Activated CD4-positive, alpha-beta memory T cell treated with anti-CD3 and anti-CD28 coated beads, Interleukin-2, amount 10 ng/mL, durations not matched to agents 7 days and 5 days (primary cell): ENCODE measurements around the gene CDH8. TPM values are rescaled to one million over a fixed set of nuclear protein-coding genes. Genes with fewer than 3 reads are reported as not detected.

Experiments
- CTCF ChIA-PET: fragments of 350-600 bp; sonication (Branson Sonifier 250); formaldehyde crosslinking; loops from one replicate; lab custom pipeline; 2021; ENCODE audit warnings: antibody characterized with exemption, inconsistent platforms; lab: Charles Lee
- POLR2A ChIA-PET: fragments of 350-600 bp; sonication (Branson Sonifier 250); formaldehyde crosslinking; loops from one replicate; lab custom pipeline; 2021; ENCODE audit warnings: antibody characterized with exemption; lab: Charles Lee
- DNase-seq: peaks from one replicate; pipeline ENCODE4 v3.0.0-alpha.2; 2020
- H3K27ac Mint-ChIP-seq: one replicate; pipeline ENCODE4 v1.8.0; 2021; ENCODE audit warnings: mild to moderate bottlenecking, mixed read lengths
- H3K27me3 Mint-ChIP-seq: one replicate; pipeline ENCODE4 v1.8.0; 2021; ENCODE audit warnings: mixed read lengths
- H3K36me3 Mint-ChIP-seq: one replicate; pipeline ENCODE4 v1.8.0; 2021; ENCODE audit warnings: low read depth, mixed read lengths
- H3K4me1 Mint-ChIP-seq: one replicate; pipeline ENCODE4 v1.8.0; 2021; ENCODE audit warnings: mixed read lengths
- H3K4me3 Mint-ChIP-seq: one replicate; pipeline ENCODE4 v1.8.0; 2021; ENCODE audit warnings: mild to moderate bottlenecking, mixed read lengths
- H3K9me3 Mint-ChIP-seq: one replicate; pipeline ENCODE4 v1.8.0; 2021; ENCODE audit warnings: mixed read lengths
- total RNA-seq, 2 experiments: library from RNA; stranded (reverse); gene quantifications; one replicate each; pipeline ENCODE4 v1.2.3, GENCODE V29; 2021

The CDH8 gene
- total RNA-seq, 2 experiments from 2014 or later: not detected

DNA sequence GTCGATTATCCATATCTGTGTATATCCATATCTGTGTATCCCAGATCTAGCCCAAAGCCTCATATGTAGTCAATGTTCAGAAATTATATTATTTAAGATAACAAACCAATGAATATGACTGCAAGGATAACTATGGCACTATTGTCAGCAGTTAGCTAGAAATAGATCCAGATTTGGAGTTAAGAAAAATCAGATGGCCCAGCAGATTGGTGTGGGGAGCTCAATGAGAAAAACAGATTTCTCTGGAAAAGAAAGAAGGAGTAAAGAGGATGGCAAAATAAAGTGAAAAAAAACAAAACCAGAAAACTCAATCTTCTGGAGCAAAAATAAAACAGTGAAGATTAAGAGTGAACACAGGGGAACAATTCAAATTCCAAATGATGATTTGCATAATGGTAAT lies 10.6 kb upstream of the CDH8 start:
- POLR2A ChIA-PET: no interaction called here
- Mint-ChIP-seq H3K4me3 (no peak overlapping the region), H3K27me3 (no peaks in the 10 kb centered on the region), H3K27ac (no peak overlapping the region), H3K36me3 (no peaks in the 10 kb centered on the region), H3K4me1 (no peaks in the 10 kb centered on the region), H3K9me3 (peaks cover 17% of the 10 kb centered on the region)
- CTCF ChIA-PET: no interaction called here
- no peak for DNase-seq

- ChIA-PET POLR2A (no interaction called here), CTCF (no interaction called here)
- Mint-ChIP-seq H3K27ac (no peak overlapping the region), H3K9me3 (peaks cover 8% of the 10 kb centered on the region), H3K4me3 (no peak overlapping the region), H3K4me1 (no peaks in the 10 kb centered on the region), H3K36me3 (no peaks in the 10 kb centered on the region), H3K27me3 (no peaks in the 10 kb centered on the region)
- DNase-seq: no peak
Measured at GRCh38 chr16:62041401-62041800, 5.2 kb upstream of the CDH8 start.

DNA sequence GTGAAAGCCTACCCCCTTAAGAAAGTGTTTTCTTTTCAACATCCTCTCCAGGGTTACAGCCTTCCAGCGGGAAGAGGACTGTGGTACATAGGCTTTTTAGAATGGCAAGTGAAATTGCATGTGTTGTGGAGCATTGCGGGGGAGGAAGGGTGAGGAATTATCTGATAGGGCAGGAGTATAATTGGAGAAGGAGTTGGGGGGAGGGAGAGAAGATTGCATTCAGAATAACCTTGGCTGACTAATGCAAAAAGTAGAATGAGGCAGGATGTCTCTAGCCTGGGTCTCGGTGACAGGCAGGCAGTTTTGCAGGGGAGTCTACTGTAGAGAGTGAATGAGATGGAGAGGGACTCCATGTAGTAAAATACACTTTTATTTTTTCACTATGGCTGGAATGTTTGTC lies 2.4 kb upstream of the CDH8 start:
- H3K4me1 Mint-ChIP-seq: no peaks in the 10 kb centered on the region
- ChIA-PET POLR2A (no interaction called here), CTCF (no interaction called here)
- H3K27ac Mint-ChIP-seq: no peak overlapping the region
- H3K4me3 Mint-ChIP-seq: no peak overlapping the region
- no peak for DNase-seq
- H3K27me3 Mint-ChIP-seq: no peaks in the 10 kb centered on the region
- H3K36me3 Mint-ChIP-seq: no peaks in the 10 kb centered on the region
- H3K9me3 Mint-ChIP-seq: no peaks in the 10 kb centered on the region

DNA sequence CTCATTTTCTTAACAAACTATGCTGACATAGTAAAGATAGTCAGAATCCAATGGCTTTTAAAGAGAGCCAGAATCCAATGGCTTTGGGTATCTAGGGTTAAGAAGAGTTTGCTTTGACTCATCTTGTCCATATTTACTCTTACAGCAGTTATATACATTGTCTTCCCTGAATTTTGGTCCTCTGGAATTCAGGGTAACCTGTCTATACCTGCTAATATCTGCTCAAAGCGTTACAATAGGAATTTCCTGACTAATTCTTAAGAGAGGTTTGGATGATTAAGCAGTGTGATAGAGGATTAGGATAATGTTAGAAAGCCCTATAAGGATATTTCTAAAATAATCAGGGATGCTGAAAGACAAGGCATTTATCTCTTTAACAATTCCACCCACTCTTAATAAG lies 2.0 kb upstream of the CDH8 start:
- Mint-ChIP-seq H3K9me3 (no peaks in the 10 kb centered on the region), H3K27me3 (no peaks in the 10 kb centered on the region), H3K4me1 (no peaks in the 10 kb centered on the region), H3K4me3 (no peak overlapping the region), H3K36me3 (no peaks in the 10 kb centered on the region), H3K27ac (no peak overlapping the region)
- ChIA-PET POLR2A (no interaction called here), CTCF (no interaction called here)
- no peak for DNase-seq

DNA sequence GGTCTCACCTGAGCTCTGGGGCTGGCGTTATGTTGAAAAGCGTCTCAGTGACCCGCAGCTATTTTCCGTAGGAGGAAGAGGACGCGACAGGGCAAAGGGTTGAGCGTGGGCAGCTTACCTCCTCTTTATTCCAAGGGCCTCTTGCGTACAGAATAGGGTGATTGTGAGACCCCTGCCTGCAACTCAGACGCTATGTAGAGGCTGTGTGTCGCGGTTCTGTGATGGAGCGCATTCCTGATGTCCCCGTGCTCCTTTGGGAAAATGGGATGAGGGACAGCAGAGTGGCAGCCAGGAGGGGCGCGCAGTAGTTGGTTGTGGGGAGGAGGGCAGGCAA lies 531 bp upstream of the CDH8 start:
- H3K4me3 Mint-ChIP-seq: no peak overlapping the region
- H3K36me3 Mint-ChIP-seq: no peaks in the 10 kb centered on the region
- H3K27me3 Mint-ChIP-seq: no peaks in the 10 kb centered on the region
- H3K9me3 Mint-ChIP-seq: no peaks in the 10 kb centered on the region
- no peaks in the 10 kb centered on the region for H3K4me1 Mint-ChIP-seq
- POLR2A ChIA-PET: no interaction called here
- CTCF ChIA-PET: no interaction called here
- DNase-seq: no peak
- H3K27ac Mint-ChIP-seq: no peak overlapping the region

GRCh38 chr16:62035115-62036092 lies 834 bp downstream of the CDH8 start:
- no peaks in the 10 kb centered on the region for H3K27me3 Mint-ChIP-seq
- ChIA-PET CTCF (no interaction called here), POLR2A (no interaction called here)
- H3K4me1 Mint-ChIP-seq: no peaks in the 10 kb centered on the region
- H3K36me3 Mint-ChIP-seq: no peaks in the 10 kb centered on the region
- H3K4me3 Mint-ChIP-seq: no peak overlapping the region
- no peaks in the 10 kb centered on the region for H3K9me3 Mint-ChIP-seq
- no peak overlapping the region for H3K27ac Mint-ChIP-seq
- DNase-seq: no peak

DNA sequence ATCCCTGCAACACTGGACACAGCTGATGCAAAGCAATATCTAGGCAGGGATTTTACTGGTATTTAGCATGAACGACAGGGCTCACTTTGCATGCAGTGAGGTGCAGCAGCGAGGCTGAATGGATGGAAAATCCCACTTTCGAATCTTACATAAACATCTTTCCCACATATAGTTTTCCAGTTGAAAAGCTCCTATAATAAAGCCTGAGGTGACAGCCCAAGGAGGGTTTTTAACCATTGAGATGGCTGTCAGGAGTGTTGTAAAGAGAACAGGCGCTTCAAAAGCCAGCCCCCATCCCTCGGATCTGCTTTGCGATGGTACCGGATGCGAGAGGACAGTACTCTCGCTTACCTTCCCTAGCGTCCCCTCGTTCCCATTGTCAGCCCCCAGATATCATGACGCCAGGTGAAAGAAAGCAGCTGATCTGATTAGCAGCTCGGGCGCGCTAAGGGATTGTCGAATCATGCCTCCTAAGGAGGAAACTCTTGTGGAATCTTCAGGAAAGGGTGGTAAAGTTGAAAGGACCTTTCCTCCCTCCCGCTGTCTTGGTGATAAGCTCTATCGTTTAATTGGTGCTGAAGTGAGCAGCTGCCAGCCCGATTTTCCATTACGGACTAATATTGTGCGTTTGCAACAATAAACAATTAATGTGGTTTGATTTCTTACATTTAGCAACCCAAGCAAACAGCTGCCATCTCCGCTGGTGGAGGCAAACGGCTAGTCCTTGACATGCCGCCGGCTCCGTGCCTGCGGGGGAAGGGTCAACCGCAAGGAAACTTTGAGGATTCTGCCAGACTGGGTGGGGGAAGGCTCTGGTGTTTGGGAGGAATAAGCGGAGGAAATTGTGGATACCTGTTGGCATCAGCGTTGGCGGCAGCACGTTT lies 1.8 kb downstream of the CDH8 start:
- DNase-seq: no peak

GRCh38 chr16:62033065-62033464 lies 3.2 kb downstream of the CDH8 start:
- no peak for DNase-seq
- Mint-ChIP-seq H3K27me3 (no peaks in the 10 kb centered on the region), H3K36me3 (no peaks in the 10 kb centered on the region), H3K27ac (no peak overlapping the region), H3K4me1 (no peaks in the 10 kb centered on the region), H3K4me3 (no peak overlapping the region), H3K9me3 (no peaks in the 10 kb centered on the region)
- ChIA-PET CTCF (no interaction called here), POLR2A (no interaction called here)

More for the DNA sequence above, 1.8 kb downstream of the CDH8 start:
- no peaks in the 10 kb centered on the region for H3K9me3 Mint-ChIP-seq
- ChIA-PET POLR2A (no interaction called here), CTCF (no interaction called here)
- no peak overlapping the region for H3K4me3 Mint-ChIP-seq
- no peaks in the 10 kb centered on the region for H3K27me3 Mint-ChIP-seq
- H3K27ac Mint-ChIP-seq: no peak overlapping the region
- H3K4me1 Mint-ChIP-seq: no peaks in the 10 kb centered on the region
- no peaks in the 10 kb centered on the region for H3K36me3 Mint-ChIP-seq

DNA sequence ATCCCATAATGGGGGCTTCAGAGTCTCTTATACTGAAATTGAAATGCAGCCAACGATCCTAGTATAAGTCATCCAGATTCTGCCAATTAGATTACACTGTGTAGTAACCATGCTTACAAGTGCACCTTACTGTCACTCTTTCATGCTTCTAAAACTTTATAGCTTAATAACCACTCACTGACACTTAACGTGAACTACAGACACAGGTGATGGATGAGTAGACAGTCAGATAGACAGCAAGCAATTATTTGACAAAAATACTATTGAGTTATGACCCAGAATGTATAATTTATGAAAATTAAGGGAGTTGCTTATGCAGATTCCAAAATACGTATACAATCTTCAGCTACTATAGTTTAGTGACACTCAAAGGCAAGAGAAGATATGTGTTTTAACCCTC lies 6.3 kb downstream of the CDH8 start:
- Mint-ChIP-seq H3K27ac (no peak overlapping the region), H3K4me1 (no peaks in the 10 kb centered on the region), H3K9me3 (no peaks in the 10 kb centered on the region), H3K36me3 (no peaks in the 10 kb centered on the region), H3K27me3 (no peaks in the 10 kb centered on the region), H3K4me3 (no peak overlapping the region)
- CTCF ChIA-PET: no interaction called here
- POLR2A ChIA-PET: no interaction called here
- DNase-seq: no peak

GRCh38 chr16:62022688-62023087 lies 13.6 kb downstream of the CDH8 start:
- ChIA-PET POLR2A (no interaction called here), CTCF (no interaction called here)
- Mint-ChIP-seq H3K4me1 (no peaks in the 10 kb centered on the region), H3K36me3 (no peaks in the 10 kb centered on the region), H3K27me3 (no peaks in the 10 kb centered on the region), H3K9me3 (peaks cover 18% of the 10 kb centered on the region), H3K4me3 (no peak overlapping the region), H3K27ac (no peak overlapping the region)
- no peak for DNase-seq

- CTCF ChIA-PET: no interaction called here
- Mint-ChIP-seq H3K27ac (no peak overlapping the region), H3K36me3 (no peaks in the 10 kb centered on the region), H3K4me3 (no peak overlapping the region), H3K9me3 (peaks cover 22% of the 10 kb centered on the region), H3K27me3 (no peaks in the 10 kb centered on the region), H3K4me1 (no peaks in the 10 kb centered on the region)
- POLR2A ChIA-PET: no interaction called here
- no peak for DNase-seq
Measured at GRCh38 chr16:62021161-62021581, 15.1 kb downstream of the CDH8 start.

- Mint-ChIP-seq H3K4me1 (no peaks in the 10 kb centered on the region), H3K36me3 (no peaks in the 10 kb centered on the region), H3K27ac (no peak overlapping the region), H3K4me3 (no peak overlapping the region), H3K9me3 (peaks cover 22% of the 10 kb centered on the region), H3K27me3 (no peaks in the 10 kb centered on the region)
- ChIA-PET POLR2A (no interaction called here), CTCF (no interaction called here)
- DNase-seq: no peak
Measured at GRCh38 chr16:62020681-62021080, 15.6 kb downstream of the CDH8 start.

DNA sequence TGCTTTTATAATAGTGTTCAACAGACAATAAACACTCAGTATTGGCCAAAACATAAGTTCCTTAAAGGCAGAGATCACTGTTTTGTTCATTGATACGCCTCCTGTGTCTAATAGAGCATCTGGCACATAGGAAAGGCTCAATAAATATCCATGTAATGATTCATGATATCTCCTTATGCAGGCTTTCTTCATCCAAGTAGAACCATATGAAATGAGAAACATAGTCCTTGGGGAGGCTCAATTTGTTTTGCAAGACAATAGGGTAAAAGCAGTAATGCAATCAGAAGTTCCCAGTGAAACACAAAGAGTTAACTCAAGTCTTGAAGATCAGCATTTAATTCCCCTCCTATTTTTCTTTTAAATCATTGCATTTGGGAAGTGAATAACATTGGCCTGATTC lies 16.4 kb downstream of the CDH8 start:
- no peak for DNase-seq
- CTCF ChIA-PET: no interaction called here
- Mint-ChIP-seq H3K36me3 (no peaks in the 10 kb centered on the region), H3K4me3 (no peak overlapping the region), H3K27me3 (no peaks in the 10 kb centered on the region), H3K27ac (no peak overlapping the region), H3K9me3 (peaks cover 22% of the 10 kb centered on the region), H3K4me1 (no peaks in the 10 kb centered on the region)
- POLR2A ChIA-PET: no interaction called here
